A673 (cell line): ENCODE results near the gene HBZ. TPM values are rescaled to one million over a fixed set of nuclear protein-coding genes. Genes with fewer than 3 reads are reported as not detected.

ENCODE experiments used
- BruUV-seq: library from RNA; stranded (reverse); fragments of 400-500 nt; replicated peaks from 2 replicates; lab custom pipeline; 2021; lab: Mats Ljungman, UMichigan
- CTCF ChIA-PET: fragments of 300-600 bp; sonication (Branson Sonifier 250); formaldehyde crosslinking; loops from one replicate; lab custom pipeline; 2022; ENCODE audit warnings: antibody characterized with exemption; lab: Charles Lee
- POLR2A ChIA-PET: fragments of 300-600 bp; sonication (Branson Sonifier 250); formaldehyde crosslinking; loops from one replicate; lab custom pipeline; 2022; ENCODE audit warnings: antibody characterized with exemption; ENCODE audit not compliant: low non-redundant PET; lab: Charles Lee
- DNase-seq: peaks from one replicate; pipeline ENCODE4 v3.0.0-alpha.2; 2015; ENCODE audit warnings: low spot score
- H3K27ac ChIP-seq: fragments of 200-600 bp; sonication (generic); 2 replicates; pipeline ENCODE4 v1.5.1; 2016; ENCODE audit warnings: mixed run types, low read depth, mild to moderate bottlenecking, mixed read lengths, antibody characterized with exemption, low read length; ENCODE audit not compliant: poor library complexity, severe bottlenecking
- H3K27me3 ChIP-seq: fragments of 200-600 bp; sonication (generic); replicated peaks from 2 replicates; pipeline ENCODE4 v1.6.1; 2017; ENCODE audit warnings: mixed run types, low read depth, mild to moderate bottlenecking, mixed read lengths, antibody characterized with exemption, low read length; ENCODE audit not compliant: insufficient read depth, poor library complexity
- H3K36me3 ChIP-seq: fragments of 200-600 bp; sonication (generic); 2 replicates; pipeline ENCODE4 v1.6.1; 2016; ENCODE audit warnings: mixed run types, mild to moderate bottlenecking, mixed read lengths, antibody characterized with exemption, low read length; ENCODE audit not compliant: insufficient read depth, poor library complexity, severe bottlenecking
- H3K4me1 ChIP-seq: fragments of 200-600 bp; sonication (generic); 2 replicates; pipeline ENCODE4 v1.6.1; 2017; ENCODE audit warnings: mixed run types, mild to moderate bottlenecking, mixed read lengths, antibody characterized with exemption, low read length; ENCODE audit not compliant: insufficient read depth, poor library complexity, severe bottlenecking
- H3K4me3 ChIP-seq: fragments of 200-600 bp; sonication (generic); 2 replicates; pipeline ENCODE4 v1.5.1; 2016; ENCODE audit warnings: low read depth, mixed run types, mild to moderate bottlenecking, mixed read lengths, low read length; ENCODE audit not compliant: poor library complexity, severe bottlenecking
- H3K9me3 ChIP-seq: fragments of 200-600 bp; sonication (generic); 2 replicates; pipeline ENCODE4 v1.6.1; 2016; ENCODE audit warnings: mixed run types, low read depth, mild to moderate bottlenecking, mixed read lengths, antibody characterized with exemption, low read length; ENCODE audit not compliant: poor library complexity, severe bottlenecking
- CTCF ChIP-seq: fragments of 300-800, 200-600 bp; sonication (generic); conservative IDR thresholded peaks from 2 replicates; pipeline ENCODE4 v1.5.1; 2017; ENCODE audit warnings: low read depth, mild to moderate bottlenecking, antibody characterized with exemption, low read length, moderate library complexity, mixed read lengths
- EZH2 ChIP-seq: fragments of 200-600 bp; sonication (generic); IDR thresholded peaks from 2 replicates; pipeline ENCODE4 v1.6.1; 2017; ENCODE audit warnings: borderline replicate concordance, low read depth, mild to moderate bottlenecking, mixed read lengths, antibody characterized with exemption, low read length; ENCODE audit not compliant: poor library complexity, severe bottlenecking
- intact Hi-C: fragments of 100-400 bp; cut with micrococcal nuclease; formaldehyde crosslinking; loops from one replicate; pipeline ENCODE4 v1.10.0; 2022; ENCODE audit not compliant: unreplicated experiment
- total RNA-seq: library from RNA; stranded (reverse); gene quantifications from 2 replicates; pipeline ENCODE4 v1.2.3, GENCODE V29; 2021

Gene HBZ
- total RNA-seq, 1 experiment from 2014 or later: not detected

DNA sequence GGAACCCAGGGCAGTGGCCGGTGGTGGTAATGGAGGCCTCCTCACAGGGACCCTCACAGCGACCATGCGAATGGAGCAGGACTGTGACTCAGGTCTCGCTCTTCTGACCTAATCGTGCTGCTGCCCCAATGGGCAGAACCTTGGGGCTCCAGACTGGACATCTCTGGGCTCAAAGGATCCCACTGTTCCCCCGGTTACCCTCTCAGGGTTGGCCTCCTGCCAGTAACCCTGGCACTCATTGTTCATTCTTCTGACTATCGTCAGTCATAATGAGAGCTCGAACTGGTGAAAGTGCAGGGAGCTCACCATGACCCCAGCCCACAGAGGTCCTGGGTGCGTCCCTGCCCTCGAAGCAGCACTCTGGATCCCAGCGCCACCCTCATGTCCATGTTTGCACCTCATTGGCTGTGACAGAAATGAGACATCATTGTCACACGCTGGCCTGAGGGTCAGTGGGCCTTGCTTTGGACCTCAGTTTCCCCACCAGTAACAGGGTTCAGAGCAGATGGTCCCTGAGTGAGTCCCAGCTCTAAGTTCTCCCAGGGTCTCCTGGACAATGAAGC lies 10.0 kb upstream of the HBZ start:
- no peak for TF ChIP-seq EZH2
- TF ChIP-seq CTCF: no peak
- Histone ChIP-seq H3K27ac (no peak overlapping the region), H3K9me3 (no peaks in the 10 kb centered on the region), H3K27me3 (no peaks in the 10 kb centered on the region), H3K4me3 (no peak overlapping the region), H3K36me3 (no peaks in the 10 kb centered on the region), H3K4me1 (no peaks in the 10 kb centered on the region)
- CTCF ChIA-PET: no interaction called here
- DNase-seq: no peak
- POLR2A ChIA-PET: no interaction called here
- intact Hi-C loops: no loop called here
- no TSS peak for BruUV-seq

- intact Hi-C loops: no loop called here
- POLR2A ChIA-PET: no interaction called here
- TF ChIP-seq EZH2 (no peak), CTCF (no peak)
- no TSS peak for BruUV-seq
- DNase-seq: no peak
- H3K27me3 ChIP-seq: no peaks in the 10 kb centered on the region
- no peak overlapping the region for H3K4me3 ChIP-seq
- CTCF ChIA-PET: no interaction called here
- no peaks in the 10 kb centered on the region for H3K9me3 ChIP-seq
- no peaks in the 10 kb centered on the region for H3K4me1 ChIP-seq
- H3K27ac ChIP-seq: no peak overlapping the region
- no peaks in the 10 kb centered on the region for H3K36me3 ChIP-seq
Observed at GRCh38 chr16:143047-143446, 9.4 kb upstream of the HBZ start.

GRCh38 chr16:143456-143855 lies 9.0 kb upstream of the HBZ start:
- CTCF ChIA-PET: interaction anchor here (0.6 kb wide), 1 partner anchor 219 kb away, joined by 5 read pairs; no protein-coding TSS in a partner anchor
- Histone ChIP-seq H3K27ac (no peak overlapping the region), H3K27me3 (no peaks in the 10 kb centered on the region), H3K9me3 (no peaks in the 10 kb centered on the region), H3K4me1 (no peaks in the 10 kb centered on the region), H3K4me3 (no peak overlapping the region), H3K36me3 (no peaks in the 10 kb centered on the region)
- BruUV-seq: no TSS peak
- POLR2A ChIA-PET: no interaction called here
- intact Hi-C loops: no loop called here
- DNase-seq: no peak
- TF ChIP-seq EZH2: no peak
- TF ChIP-seq CTCF: no peak
